Mucosa of descending colon (tissue), 3 donors: ENCODE measurements around the gene GIMAP7. TPM values are rescaled to one million over a fixed set of nuclear protein-coding genes. Genes with fewer than 3 reads are reported as not detected.

ENCODE experiments used
- ATAC-seq: fragments of 200-7000 bp; cut with Tn5 transposase; one replicate; pipeline ENCODE4 v1.9.1; 2020; ENCODE audit warnings: mild to moderate bottlenecking, moderate library complexity
- DNase-seq, 3 donors: peaks; one replicate each; pipeline ENCODE4 v3.0.0-alpha.2; 2020
- H3K36me3 ChIP-seq: fragments of 200-600 bp; one replicate; pipeline ENCODE4 v1.8.0; 2021; ENCODE audit warnings: low read depth, mild to moderate bottlenecking
- H3K4me1 ChIP-seq: fragments of 200-600 bp; one replicate; pipeline ENCODE4 v1.8.0; 2021; ENCODE audit warnings: low read depth, mild to moderate bottlenecking
- H3K4me3 ChIP-seq: fragments of 200-600 bp; one replicate; pipeline ENCODE4 v1.8.0; 2021; ENCODE audit warnings: mild to moderate bottlenecking
- H3K9me3 ChIP-seq: fragments of 200-600 bp; one replicate; pipeline ENCODE4 v1.8.0; 2021; ENCODE audit warnings: mild to moderate bottlenecking
- intact Hi-C, 2 donors: fragments of 100-400 bp; cut with DNase I in 1 of 2; cut with micrococcal nuclease in 1 of 2; formaldehyde crosslinking; loops; one replicate each; pipeline versions ENCODE4 v1.11.0 to v1.11.1; 2022; cut with DNase I, micrococcal nuclease
- total RNA-seq, 3 donors: library from RNA; stranded (reverse); fragmentation: NEBNext Ultra II Directional in 2 of 3; extraction: Animal tissue kit (Norgen Biotek cat#: 25700) in 2 of 3; gene quantifications; one replicate each; pipeline versions ENCODE4 v1.2.1 to v1.2.4, GENCODE V29; 2021 to 2023
- TF ChIP-seq, protein P1 (sequence below): fragments of 200-600 bp; IDR thresholded peaks from one replicate; pipeline ENCODE4 v1.8.0; 2022; ENCODE audit warnings: antibody characterized with exemption, mild to moderate bottlenecking
- donor health status: DM: no; HTN: no; CAD: no; lungs with moderate emphysema.
- donor health status: DM: no; HTN: no; CAD: no.
- donor health status: DM: no; HTN: yes; CAD: no.

Gene GIMAP7
- total RNA-seq, 3 donors from 2014 or later, result 6.7 to 11.5 (median 9.8) TPM

DNA sequence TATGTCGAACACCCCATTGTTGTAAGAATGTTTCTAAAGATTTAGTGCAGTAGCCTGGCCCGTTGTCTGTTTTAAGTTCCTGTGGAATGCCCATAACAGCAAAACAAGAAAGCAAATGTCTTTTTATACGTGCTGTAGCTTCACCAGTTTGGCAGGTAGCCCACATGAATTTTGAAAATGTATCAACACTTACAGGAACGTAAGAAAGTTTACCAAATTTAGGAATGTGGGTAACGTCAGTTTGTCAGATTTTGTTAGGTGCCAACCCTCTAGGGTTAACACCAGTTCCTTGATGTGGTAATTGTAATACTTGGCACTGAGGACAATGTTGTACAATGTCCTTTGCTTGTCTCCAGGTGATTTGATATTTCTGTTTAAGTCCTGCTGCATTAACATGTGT, 49.3 kb downstream of the GIMAP7 start:
- TF ChIP-seq, protein P1, sequence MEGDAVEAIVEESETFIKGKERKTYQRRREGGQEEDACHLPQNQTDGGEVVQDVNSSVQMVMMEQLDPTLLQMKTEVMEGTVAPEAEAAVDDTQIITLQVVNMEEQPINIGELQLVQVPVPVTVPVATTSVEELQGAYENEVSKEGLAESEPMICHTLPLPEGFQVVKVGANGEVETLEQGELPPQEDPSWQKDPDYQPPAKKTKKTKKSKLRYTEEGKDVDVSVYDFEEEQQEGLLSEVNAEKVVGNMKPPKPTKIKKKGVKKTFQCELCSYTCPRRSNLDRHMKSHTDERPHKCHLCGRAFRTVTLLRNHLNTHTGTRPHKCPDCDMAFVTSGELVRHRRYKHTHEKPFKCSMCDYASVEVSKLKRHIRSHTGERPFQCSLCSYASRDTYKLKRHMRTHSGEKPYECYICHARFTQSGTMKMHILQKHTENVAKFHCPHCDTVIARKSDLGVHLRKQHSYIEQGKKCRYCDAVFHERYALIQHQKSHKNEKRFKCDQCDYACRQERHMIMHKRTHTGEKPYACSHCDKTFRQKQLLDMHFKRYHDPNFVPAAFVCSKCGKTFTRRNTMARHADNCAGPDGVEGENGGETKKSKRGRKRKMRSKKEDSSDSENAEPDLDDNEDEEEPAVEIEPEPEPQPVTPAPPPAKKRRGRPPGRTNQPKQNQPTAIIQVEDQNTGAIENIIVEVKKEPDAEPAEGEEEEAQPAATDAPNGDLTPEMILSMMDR, result no peak
- intact Hi-C loops, result no loop called here
- ATAC-seq, result peak; percentile 34
- H3K9me3 ChIP-seq, result peaks cover 15% of the 10 kb centered on the region
- H3K4me1 ChIP-seq, result no peaks in the 10 kb centered on the region
- no peaks in the 10 kb centered on the region for H3K36me3 ChIP-seq
- H3K4me3 ChIP-seq, result no peak overlapping the region
- DNase-seq, result no peak

DNA sequence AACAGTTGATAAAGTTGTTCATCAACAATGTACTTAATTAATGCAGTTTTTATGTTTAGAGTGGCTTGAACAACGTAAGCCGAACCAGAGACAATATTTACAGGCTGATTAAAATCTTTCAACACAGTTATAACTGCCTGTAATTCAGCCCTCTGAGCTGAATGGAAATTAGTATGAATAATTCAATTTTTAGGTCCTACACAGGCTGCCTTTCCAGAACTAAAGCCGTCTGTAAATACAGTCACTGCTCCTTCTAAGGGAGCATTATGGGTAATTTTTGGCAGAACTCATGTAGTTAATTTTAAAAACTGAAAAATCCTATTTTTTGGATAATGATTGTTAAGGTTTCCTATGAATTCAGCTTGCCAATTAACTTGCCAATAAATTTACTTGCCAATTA, 49.9 kb downstream of the GIMAP7 start:
- H3K4me3 ChIP-seq, result no peak overlapping the region
- DNase-seq, result no peak
- H3K36me3 ChIP-seq, result no peaks in the 10 kb centered on the region
- H3K9me3 ChIP-seq, result peaks cover 10% of the 10 kb centered on the region
- no peaks in the 10 kb centered on the region for H3K4me1 ChIP-seq
- no peak for ATAC-seq
- intact Hi-C loops, result no loop called here
- TF ChIP-seq, protein P1, result no peak

DNA sequence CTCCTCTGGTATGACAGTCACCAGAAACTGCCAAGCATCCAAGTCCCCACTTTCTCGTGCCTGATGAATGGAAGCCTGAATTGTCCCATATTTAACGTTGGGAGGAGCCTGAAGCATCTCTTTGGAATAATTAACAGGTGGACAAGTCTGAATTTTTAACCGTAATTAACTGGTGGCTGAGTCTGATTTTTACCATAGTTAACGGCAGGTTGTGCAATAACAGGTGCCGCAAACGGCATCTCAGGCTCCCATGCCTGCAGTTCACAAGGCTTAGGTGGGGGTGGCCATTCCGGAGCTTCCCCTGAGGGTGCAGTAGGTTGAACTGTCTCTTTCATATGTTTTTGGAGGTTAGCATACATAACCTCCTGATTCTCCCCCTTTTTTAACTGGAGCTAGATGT, 50.6 kb downstream of the GIMAP7 start:
- Histone ChIP-seq H3K36me3 (no peaks in the 10 kb centered on the region), H3K4me3 (no peak overlapping the region), H3K9me3 (peaks cover 5% of the 10 kb centered on the region), H3K4me1 (no peaks in the 10 kb centered on the region)
- intact Hi-C loops, result no loop called here
- TF ChIP-seq, protein P1, result no peak
- ATAC-seq, result no peak
- DNase-seq, result no peak

DNA sequence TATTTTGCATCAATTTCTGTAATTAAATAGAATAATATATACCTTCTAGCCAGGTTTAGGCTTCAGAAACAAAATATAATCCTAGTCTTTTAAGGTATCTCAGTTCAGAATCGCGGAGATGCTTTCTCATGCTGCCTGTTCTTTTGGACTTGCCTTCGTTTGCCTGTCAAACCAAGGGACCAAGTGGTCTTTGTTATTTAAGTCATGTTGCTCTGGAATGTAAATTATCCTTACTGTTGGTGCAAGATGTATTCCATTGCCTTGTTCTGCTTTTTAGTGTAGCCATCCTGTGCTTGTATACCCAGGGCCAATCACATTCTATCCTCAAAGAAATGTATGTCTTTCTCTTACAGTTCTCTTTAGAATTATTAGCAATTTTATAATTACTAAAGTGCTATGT, 51.5 kb downstream of the GIMAP7 start:
- no peaks in the 10 kb centered on the region for H3K4me1 ChIP-seq
- TF ChIP-seq, protein P1, result no peak
- no peaks in the 10 kb centered on the region for H3K36me3 ChIP-seq
- H3K4me3 ChIP-seq, result no peak overlapping the region
- no peak for DNase-seq
- H3K9me3 ChIP-seq, result no peaks in the 10 kb centered on the region
- ATAC-seq, result no peak
- intact Hi-C loops, result no loop called here

DNA sequence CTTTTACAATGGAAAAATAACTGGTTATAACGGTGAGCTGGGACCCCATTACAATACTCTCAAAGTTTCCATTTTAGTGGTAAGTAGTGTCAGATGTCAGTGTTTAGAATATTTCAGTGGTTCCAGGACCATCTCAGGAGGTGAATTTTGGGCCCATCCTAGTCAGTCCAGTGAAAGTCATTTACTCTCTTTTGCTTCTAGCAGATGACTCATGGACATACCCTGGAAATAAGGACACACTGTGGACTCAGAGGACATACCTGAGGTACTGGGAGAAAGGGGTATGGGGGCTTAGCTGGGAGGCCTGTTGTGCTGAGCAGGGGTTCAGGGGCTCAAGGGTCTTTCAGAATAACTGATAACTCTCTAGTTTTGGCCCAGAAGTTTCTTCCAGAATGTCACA, 51.9 kb downstream of the GIMAP7 start:
- ATAC-seq, result no peak

More for the DNA sequence above, 51.9 kb downstream of the GIMAP7 start:
- Histone ChIP-seq H3K36me3 (no peaks in the 10 kb centered on the region), H3K9me3 (no peaks in the 10 kb centered on the region), H3K4me1 (no peaks in the 10 kb centered on the region), H3K4me3 (no peak overlapping the region)
- intact Hi-C loops, result no loop called here
- TF ChIP-seq, protein P1, result no peak
- DNase-seq, result no peak
